BLaER1 treated with 17β-estradiol and CSF1 and Interleukin-3, amounts not matched to agents 10 nM and 100 nM (cell line): ENCODE data around the gene CELF2.

Experiments used
- H3K27ac ChIP-seq, 11 experiments: shearing (Covaris generic); formaldehyde crosslinking; 2 replicates each; pipeline ENCODE4 v1.8.1; 2022
- H3K27me3 ChIP-seq, 11 experiments: shearing (Covaris generic); formaldehyde crosslinking; 2 replicates each; pipeline ENCODE4 v1.8.1; 2022
- H3K36me3 ChIP-seq, 11 experiments: shearing (Covaris generic); formaldehyde crosslinking; 2 replicates each; pipeline ENCODE4 v1.8.1; 2022
- H3K4me1 ChIP-seq, 10 experiments: shearing (Covaris generic); formaldehyde crosslinking; 2 replicates each; pipeline ENCODE4 v1.8.1; 2022
- H3K4me2 ChIP-seq, 11 experiments: shearing (Covaris generic); formaldehyde crosslinking; 2 replicates each; pipeline ENCODE4 v1.8.1; 2022
- H3K4me3 ChIP-seq, 10 experiments: shearing (Covaris generic); formaldehyde crosslinking; 2 replicates each; pipeline ENCODE4 v1.8.1; 2022
- H3K9ac ChIP-seq, 11 experiments: shearing (Covaris generic); formaldehyde crosslinking; 2 replicates each; pipeline ENCODE4 v1.8.1; 2022
- H3K9me3 ChIP-seq, 11 experiments: shearing (Covaris generic); formaldehyde crosslinking; replicated peaks in 1 of 11; 2 replicates each; pipeline ENCODE4 v1.8.1; 2022
- H4K20me1 ChIP-seq, 11 experiments: shearing (Covaris generic); formaldehyde crosslinking; 2 replicates each; pipeline ENCODE4 v1.8.1; 2022
- Cebpa-rat ChIP-seq, 11 experiments: shearing (Covaris generic); IDR thresholded peaks; 2 replicates each; pipeline ENCODE4 v1.8.1; 2022

Gene CELF2

DNA sequence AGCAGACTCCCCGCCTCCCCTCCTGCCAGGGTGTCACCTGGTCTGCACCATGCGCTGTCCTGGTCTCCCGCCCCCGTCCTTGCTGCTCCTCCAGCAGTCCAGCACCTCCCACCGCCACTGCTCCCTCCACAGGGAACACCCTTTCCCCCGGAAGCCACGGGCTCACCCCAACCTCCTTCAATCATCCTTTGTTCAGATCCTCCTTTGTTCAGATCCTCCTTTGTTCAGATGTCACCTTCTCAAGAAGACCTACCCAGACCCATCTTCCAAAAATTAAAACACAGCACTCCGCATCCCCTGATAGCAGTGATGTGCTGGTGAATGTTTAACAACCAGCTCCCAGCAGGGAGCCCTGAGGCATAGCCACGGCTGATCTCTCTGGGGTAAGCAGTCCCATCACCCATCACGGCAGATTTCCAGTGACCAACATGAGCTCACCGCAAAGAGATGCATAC is 356.1 kb downstream of the CELF2 start:
- H4K20me1 ChIP-seq: no peaks in the 10 kb centered on the region
- TF ChIP-seq Cebpa-rat (IDR thresholded peaks at IDR 0.05): no peak
- H3K27me3 ChIP-seq: no peaks in the 10 kb centered on the region
- no peak overlapping the region for H3K9ac ChIP-seq
- no peaks in the 10 kb centered on the region for H3K36me3 ChIP-seq
- no peak overlapping the region for H3K27ac ChIP-seq
- no peak overlapping the region for H3K4me2 ChIP-seq
- peaks cover 0 to 10% (median 5%) of the 10 kb centered on the region in 11 experiments; a peak in 8 of 22 replicates for H3K9me3 ChIP-seq
- peaks cover 0 to 16% (median 7%) of the 10 kb centered on the region in 10 experiments; a peak in 18 of 20 replicates for H3K4me1 ChIP-seq
- H3K4me3 ChIP-seq: no peak overlapping the region

DNA sequence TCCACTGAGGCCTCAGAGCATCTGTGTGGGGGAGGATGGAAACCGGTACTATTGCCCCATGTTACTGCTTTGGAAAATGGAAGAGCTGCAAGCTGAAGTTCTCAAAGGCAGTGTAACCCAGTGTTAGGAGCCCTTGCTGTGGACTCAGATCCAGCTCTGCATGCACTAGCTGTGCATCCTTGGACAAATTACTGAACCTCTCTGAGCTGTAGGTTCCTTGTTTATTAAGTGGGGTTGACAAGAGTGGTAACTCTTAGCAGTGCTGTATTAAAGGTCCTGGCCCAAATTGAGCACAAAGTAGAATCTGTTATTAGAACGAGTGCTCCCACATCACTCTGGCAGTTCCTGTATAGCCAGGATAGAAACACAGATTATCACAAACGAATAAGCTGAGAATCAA is 359.6 kb downstream of the CELF2 start:
- no peak overlapping the region for H3K27ac ChIP-seq
- H3K9ac ChIP-seq: no peak overlapping the region
- H3K9me3 ChIP-seq: no peaks in the 10 kb centered on the region
- TF ChIP-seq Cebpa-rat (IDR thresholded peaks at IDR 0.05): no peak
- H3K4me1 ChIP-seq: peaks cover 0 to 28% (median 17%) of the 10 kb centered on the region in 10 experiments; a peak in 18 of 20 replicates
- peak overlapping the region in 1 of 11 experiments; percentile 4; a peak in 1 of 22 replicates for H3K4me2 ChIP-seq
- H4K20me1 ChIP-seq: no peaks in the 10 kb centered on the region
- no peaks in the 10 kb centered on the region for H3K36me3 ChIP-seq
- H3K4me3 ChIP-seq: no peak overlapping the region
- no peaks in the 10 kb centered on the region for H3K27me3 ChIP-seq

DNA sequence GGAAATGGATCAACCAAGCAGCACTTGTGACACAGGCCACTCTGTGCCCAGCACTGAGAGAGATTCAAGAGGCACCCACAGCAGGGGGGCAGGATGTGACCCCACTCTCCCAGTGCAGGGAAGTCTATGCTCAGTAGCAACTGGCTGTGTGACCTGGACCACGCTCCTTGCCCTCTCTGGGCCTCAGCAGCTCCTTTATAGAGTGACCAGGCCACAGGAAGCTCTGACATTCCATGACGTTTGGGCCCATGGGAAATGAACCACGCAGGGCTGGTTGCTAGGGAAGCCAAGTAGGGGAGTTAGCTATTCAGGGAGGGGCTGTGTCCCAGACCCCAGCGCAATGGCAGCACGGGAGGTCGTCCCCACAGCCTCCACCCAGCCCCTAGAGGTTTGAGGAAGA is 361.2 kb downstream of the CELF2 start:
- H3K4me3 ChIP-seq: no peak overlapping the region
- H3K27me3 ChIP-seq: no peaks in the 10 kb centered on the region
- H3K9ac ChIP-seq: no peak overlapping the region
- H4K20me1 ChIP-seq: no peaks in the 10 kb centered on the region
- peak overlapping the region; percentile 16 to 77 (median 69); a peak in 19 of 22 replicates for H3K4me2 ChIP-seq
- no peak for TF ChIP-seq Cebpa-rat (IDR thresholded peaks at IDR 0.05)
- H3K9me3 ChIP-seq: no peaks in the 10 kb centered on the region; a peak in 1 of 22 replicates
- H3K36me3 ChIP-seq: no peaks in the 10 kb centered on the region
- peaks cover 0 to 28% (median 18%) of the 10 kb centered on the region in 10 experiments; a peak in 18 of 20 replicates for H3K4me1 ChIP-seq
- H3K27ac ChIP-seq: no peak overlapping the region

DNA sequence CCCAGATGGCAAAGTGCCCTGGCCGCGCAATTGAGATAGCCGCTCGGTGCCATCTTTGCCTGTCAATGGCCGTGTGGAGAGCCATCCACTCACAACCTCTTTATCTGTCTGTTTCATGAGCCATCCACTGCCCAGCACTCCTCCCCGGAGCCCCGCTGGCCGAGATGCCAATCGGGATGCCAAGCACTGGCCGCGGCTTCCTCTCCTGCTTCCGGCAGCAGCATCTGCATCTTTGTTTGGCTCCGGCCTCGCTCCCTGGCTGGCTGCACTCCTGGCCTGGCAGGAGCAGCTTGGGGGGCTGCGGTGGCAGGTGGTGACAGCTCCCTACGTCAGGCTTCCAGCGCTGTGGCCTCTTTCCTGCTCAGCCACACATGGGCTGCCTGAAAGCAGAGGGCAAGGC is 362.1 kb downstream of the CELF2 start:
- Histone ChIP-seq H3K9me3 (no peaks in the 10 kb centered on the region; a peak in 1 of 22 replicates), H3K4me1 (peaks cover 0 to 28% (median 18%) of the 10 kb centered on the region in 10 experiments; a peak in 18 of 20 replicates), H3K36me3 (no peaks in the 10 kb centered on the region), H3K9ac (no peak overlapping the region), H3K4me2 (peak overlapping the region in 4 of 11 experiments; percentile 67 to 74 (median 72); a peak in 5 of 22 replicates), H4K20me1 (no peaks in the 10 kb centered on the region), H3K4me3 (no peak overlapping the region), H3K27ac (no peak overlapping the region), H3K27me3 (no peaks in the 10 kb centered on the region)
- no peak for TF ChIP-seq Cebpa-rat (IDR thresholded peaks at IDR 0.05)

DNA sequence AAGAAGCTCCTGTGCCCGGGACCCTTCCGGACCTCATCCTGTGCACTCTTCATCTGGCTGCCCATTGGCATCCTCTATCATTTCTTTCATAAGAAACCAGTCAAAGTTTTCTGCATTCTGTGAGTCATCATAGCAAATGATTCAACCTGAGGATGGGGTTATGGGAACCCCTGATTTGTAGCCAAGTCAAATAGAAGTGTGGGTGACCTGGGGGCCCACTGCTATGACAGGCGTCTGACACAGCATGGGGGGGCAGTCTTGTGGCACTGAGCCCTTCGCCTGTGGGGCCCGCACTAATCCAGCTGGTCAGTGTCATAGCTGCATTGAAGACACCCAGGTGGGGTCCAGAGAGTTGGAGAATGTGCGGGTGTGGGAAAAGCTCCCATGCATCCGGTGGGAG is 363.4 kb downstream of the CELF2 start:
- Histone ChIP-seq H3K27me3 (no peaks in the 10 kb centered on the region), H3K9ac (no peak overlapping the region), H4K20me1 (no peaks in the 10 kb centered on the region), H3K27ac (no peak overlapping the region), H3K4me1 (peaks cover 0 to 28% (median 18%) of the 10 kb centered on the region in 10 experiments; a peak in 18 of 20 replicates), H3K4me2 (no peak overlapping the region), H3K36me3 (no peaks in the 10 kb centered on the region), H3K4me3 (no peak overlapping the region), H3K9me3 (no peaks in the 10 kb centered on the region; a peak in 1 of 22 replicates)
- no peak for TF ChIP-seq Cebpa-rat (IDR thresholded peaks at IDR 0.05)

DNA sequence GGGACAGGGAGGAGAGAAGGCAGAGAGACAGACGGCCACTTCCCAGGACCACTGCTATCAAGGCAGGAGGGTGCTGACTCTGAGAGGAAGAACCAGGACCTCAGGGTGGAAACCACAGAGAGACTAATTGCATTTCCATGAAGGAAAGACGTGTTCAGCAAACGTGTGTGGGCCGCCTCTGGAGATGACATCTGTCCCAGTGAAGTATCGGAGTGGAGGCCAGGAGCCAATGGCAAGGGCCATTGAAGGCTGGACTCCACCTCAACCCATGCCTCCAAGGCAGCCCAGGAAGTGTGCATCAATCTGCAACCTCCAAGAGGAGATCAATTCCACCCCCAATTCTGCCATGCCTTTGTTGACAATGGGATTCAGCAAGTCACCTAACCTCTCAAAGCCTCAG is 363.8 kb downstream of the CELF2 start:
- Histone ChIP-seq H3K27ac (no peak overlapping the region), H3K9ac (no peak overlapping the region), H3K27me3 (no peaks in the 10 kb centered on the region), H4K20me1 (no peaks in the 10 kb centered on the region), H3K4me1 (peaks cover 0 to 28% (median 18%) of the 10 kb centered on the region in 10 experiments; a peak in 18 of 20 replicates), H3K9me3 (no peaks in the 10 kb centered on the region; a peak in 1 of 22 replicates), H3K4me3 (no peak overlapping the region), H3K4me2 (no peak overlapping the region), H3K36me3 (no peaks in the 10 kb centered on the region)
- TF ChIP-seq Cebpa-rat (IDR thresholded peaks at IDR 0.05): no peak

DNA sequence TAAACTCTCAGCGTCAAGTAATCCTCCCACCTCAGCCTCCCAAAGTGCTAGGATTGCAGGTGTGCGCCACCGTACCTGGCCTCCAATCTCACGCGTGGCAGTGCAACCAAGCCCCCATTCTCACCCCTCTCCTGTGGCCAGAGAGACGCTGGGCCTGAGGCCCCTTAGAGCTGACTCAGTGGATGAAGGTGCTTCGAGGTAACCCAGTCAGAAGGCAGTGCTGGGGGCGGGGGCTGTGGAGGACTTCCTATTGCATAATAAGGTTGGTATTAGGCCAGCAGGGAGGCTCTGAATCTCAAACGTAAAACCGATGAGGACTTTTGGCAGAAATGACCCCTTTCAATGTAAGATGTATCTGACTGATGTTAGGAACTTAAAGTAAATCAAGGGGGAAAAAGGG is 364.5 kb downstream of the CELF2 start:
- Histone ChIP-seq H3K4me2 (no peak overlapping the region), H3K36me3 (no peaks in the 10 kb centered on the region), H4K20me1 (no peaks in the 10 kb centered on the region), H3K27ac (no peak overlapping the region), H3K27me3 (no peaks in the 10 kb centered on the region), H3K9me3 (no peaks in the 10 kb centered on the region; a peak in 1 of 22 replicates), H3K4me3 (no peak overlapping the region), H3K4me1 (peaks cover 0 to 28% (median 18%) of the 10 kb centered on the region in 10 experiments; a peak in 18 of 20 replicates), H3K9ac (no peak overlapping the region)
- TF ChIP-seq Cebpa-rat (IDR thresholded peaks at IDR 0.05): no peak

DNA sequence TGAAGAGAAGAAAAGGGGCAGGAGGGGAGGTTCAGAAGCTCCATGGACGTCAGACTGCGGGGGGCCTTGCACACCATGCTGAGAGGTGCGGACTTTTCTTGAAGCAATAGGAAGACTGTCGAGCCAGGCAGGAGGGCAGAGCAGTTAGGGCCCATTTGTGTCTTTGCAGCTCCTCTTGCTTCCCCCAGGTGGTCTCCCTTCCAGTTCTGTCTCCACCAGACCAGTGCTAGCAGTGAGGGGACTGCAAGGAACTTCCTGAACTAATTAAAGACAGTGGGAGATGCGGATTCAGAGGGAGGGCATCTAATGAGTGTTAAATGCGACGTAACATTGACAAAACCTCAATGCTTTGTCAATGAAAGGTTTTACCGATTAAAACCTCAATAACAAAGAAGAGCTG is 368.4 kb downstream of the CELF2 start:
- Histone ChIP-seq H3K27ac (no peak overlapping the region), H3K4me3 (no peak overlapping the region), H3K27me3 (no peaks in the 10 kb centered on the region), H4K20me1 (no peaks in the 10 kb centered on the region), H3K4me2 (no peak overlapping the region), H3K9ac (no peak overlapping the region), H3K4me1 (peaks cover 0 to 4% (median 0%) of the 10 kb centered on the region in 10 experiments; a peak in 2 of 20 replicates), H3K9me3 (no peaks in the 10 kb centered on the region; a peak in 1 of 22 replicates), H3K36me3 (no peaks in the 10 kb centered on the region)
- no peak for TF ChIP-seq Cebpa-rat (IDR thresholded peaks at IDR 0.05)
